NK-92 (cell line): ENCODE measurements around the gene RETREG2.
"Not testable (repeated sequence)": the region's sequence is repeated elsewhere in the genome, so short reads cannot be mapped to it uniquely, and the experiment has no call there.

Experiments
- DNase-seq: peaks from one replicate; lab custom pipeline; 2025; ENCODE audit not compliant: unreplicated experiment; lab: John Stamatoyannopoulos, UW

The RETREG2 gene

GRCh38 chr2:219186754-219187456 is 8.8 kb downstream of the RETREG2 start:
- no peak for DNase-seq

DNA sequence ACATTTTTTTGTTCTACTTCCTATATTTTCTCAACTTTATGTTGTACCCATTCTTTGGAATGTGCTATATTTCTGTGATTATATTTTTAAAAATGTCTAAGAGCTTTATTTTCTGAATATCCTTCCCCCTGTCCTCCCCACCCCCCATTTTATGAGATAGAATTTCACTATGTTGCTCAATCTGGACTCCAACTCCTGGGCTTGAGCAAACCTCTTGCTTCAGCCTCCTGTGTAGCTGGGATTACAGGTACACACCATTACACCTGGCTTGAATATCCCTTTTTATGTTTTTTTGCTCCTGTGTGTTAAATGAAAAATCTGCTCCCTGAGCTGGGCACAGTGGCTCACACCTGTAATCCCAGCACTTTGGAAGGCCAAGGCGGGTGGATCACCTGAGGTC is 19.3 kb downstream of the RETREG2 start:
- no peak for DNase-seq

DNA sequence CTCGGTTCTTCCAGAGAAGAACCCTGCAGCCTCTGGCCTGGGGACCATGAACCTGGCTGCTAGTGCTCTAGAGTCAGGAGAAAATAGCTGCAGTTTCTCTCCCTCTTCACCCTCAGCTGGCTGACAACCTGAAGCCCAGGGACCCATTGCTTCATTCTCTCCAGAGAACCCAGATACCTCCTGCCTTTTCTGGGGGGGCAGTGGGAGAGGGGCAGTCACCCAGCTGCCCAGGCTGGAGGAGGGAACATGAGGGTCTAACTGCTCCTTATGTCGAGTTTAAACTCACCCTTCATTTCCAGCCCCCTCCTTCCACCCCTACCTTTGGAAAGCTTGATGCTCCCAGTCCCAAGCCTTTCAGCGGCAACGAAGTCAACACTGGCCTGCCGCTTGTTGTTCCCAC is 20.9 kb downstream of the RETREG2 start:
- DNase-seq: no peak

GRCh38 chr2:219199470-219200211 is 21.6 kb downstream of the RETREG2 start:
- DNase-seq: no peak

GRCh38 chr2:219200502-219201326 is 22.6 kb downstream of the RETREG2 start:
- not testable (repeated sequence) for DNase-seq

DNA sequence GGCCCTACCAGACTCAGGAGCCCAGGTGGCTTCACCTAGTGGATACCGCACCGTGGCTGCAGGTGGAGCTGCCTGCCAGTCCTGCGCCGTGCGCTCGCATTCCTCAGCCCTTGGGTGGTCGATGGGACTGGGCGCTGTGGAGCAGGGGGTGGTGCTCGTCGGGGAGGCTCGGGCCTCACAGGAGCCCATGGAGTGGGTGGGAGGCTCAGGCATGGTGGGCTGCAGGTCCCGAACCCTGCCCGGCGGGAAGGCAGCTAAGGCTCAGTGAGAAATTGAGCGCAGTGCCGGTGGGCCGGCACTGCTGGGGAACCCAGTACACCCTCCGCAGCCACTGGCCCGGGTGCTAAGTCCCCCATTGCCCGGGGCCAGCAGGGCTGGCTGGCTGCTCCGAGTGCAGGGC is 23.3 kb downstream of the RETREG2 start:
- not testable (repeated sequence) for DNase-seq

GRCh38 chr2:219204425-219205164 is 26.5 kb downstream of the RETREG2 start:
- DNase-seq: no peak

DNA sequence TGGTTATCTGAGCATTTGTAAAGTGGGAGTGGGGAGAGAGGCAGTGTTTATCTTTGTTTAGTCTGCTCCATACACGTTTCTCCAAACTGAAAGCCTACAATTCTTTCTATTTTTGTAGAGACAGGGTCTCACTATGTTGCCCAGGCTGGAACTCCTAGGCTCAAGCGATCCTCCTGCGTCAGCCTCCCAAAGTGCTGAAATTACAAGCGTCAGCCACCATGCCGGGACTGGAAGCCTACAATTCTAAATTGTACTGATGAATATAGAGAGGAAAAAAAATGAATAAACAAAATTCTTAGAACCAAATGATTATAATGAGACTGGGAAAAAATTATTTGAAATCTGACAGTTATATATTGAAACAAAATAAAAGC is 27.1 kb downstream of the RETREG2 start:
- DNase-seq: no peak

DNA sequence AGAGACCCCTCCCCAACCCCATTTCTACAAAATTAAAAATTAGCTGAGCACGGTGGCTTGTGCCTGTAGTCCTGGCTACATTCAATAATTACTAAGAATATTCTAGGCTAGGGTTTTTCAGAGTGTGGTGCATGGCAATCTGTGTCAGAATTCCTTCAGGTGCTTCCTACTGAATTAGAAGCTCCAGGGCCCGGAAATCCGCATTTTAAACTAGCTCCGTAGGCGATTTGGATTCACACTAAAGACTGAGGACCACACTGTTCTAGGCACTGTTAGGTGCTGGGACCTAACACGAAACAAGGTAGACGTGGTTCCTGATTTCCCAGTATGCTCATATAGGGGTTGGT is 27.9 kb downstream of the RETREG2 start:
- DNase-seq: no peak

- peak; percentile 67 for DNase-seq
These were observed 28.5 kb downstream of the RETREG2 start, which contains the start of gene ZFAND2B for GRCh38 chr2:219206328-219207133. Gene ZFAND2B, plus strand, starts transcription at chr2:219206782. Its CDS starts 206 bp downstream, at chr2:219206988.

DNA sequence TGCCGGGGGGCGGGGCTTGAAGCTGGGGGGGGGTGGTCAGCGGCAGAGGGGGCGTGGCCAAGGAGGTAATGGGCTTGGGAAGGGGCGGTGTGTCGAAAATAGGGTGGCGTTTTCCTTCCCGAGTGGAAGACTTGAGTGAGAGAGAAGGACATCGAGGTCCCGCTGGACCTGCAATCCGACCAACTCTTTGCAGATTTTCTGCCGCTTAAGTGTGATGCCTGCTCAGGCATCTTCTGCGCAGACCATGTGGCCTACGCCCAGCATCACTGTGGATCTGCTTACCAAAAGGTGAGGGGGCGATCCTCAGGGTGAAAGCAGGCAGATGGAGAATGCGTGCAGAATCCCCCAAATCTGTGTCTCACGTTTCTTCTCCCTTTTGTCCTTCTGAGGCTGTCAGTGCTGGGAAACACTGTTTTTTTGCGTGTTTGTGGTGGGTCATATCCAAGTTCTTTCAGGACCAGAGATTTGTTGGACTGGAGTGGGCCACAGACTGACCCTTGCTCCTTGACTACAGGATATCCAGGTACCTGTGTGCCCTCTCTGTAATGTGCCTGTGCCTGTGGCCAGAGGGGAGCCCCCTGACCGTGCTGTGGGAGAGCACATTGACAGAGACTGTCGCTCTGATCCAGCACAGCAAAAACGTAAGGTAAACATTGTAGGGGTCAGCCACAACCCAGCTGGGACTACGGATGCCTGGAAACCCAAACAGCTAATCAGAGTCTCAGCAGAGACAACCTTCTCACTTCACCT is 29.2 kb downstream of the RETREG2 start:
- no peak for DNase-seq

DNA sequence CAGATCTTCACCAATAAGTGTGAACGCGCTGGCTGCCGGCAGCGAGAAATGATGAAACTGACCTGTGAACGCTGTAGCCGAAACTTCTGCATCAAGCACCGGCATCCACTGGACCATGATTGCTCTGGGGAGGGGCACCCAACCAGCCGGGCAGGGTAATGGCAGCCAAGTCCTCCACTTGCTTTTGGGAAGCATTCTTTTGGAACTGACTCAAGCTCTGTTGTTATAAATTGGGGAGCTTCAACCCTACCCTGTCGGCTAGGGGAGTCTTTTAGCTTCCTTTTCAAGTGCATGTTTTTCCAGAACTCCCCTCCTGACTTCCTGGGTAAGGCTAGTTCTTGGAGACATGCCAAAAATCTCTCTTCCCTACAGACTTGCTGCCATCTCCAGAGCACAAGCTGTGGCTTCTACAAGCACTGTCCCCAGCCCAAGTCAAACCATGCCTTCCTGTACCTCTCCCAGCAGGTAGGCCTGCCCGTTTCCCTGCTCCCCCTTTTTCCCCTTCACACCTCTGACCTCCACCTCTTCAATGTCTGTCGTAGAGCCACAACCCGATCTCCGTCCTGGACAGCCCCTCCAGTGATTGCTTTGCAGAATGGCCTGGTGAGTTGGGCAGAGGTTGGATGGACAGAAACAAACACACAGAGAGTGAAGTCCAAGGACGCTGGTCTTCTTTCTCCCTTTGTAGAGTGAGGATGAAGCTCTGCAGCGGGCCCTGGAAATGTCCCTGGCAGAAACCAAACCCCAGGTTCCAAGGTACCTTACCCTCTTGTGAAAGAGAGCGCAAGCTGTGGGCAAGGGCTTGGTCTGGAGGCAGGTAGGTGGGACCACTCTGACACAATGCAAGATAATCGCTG is 30.0 kb downstream of the RETREG2 start:
- DNase-seq: no peak

- DNase-seq: no peak
These were observed 31.4 kb downstream of the RETREG2 start for GRCh38 chr2:219209236-219210195.

GRCh38 chr2:219210196-219210885 is 32.3 kb downstream of the RETREG2 start:
- no peak for DNase-seq

DNA sequence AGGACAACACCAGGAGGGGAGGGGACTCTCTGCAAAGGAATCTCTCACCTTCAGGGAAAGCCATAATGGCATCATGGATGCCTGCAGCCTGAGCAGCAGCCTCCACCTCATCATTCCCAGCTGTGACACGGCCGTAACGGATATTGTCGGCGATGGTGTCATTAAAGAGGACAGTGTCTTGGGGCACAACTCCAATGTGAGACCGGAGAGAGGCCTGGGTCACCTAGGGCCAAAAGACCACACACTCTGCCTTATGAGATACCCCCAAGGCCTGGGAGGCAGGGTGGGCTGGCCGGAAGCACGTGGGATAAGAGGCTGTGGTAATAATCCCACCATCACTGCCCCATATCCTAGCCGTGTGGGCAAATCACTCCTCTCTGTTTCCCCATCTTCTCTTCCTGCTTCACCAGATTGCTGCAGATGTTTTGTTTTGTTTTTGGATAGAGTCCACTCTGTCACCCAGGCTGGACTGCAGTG is 32.8 kb downstream of the RETREG2 start:
- no peak for DNase-seq

- DNase-seq: no peak
These were observed 34.9 kb downstream of the RETREG2 start for GRCh38 chr2:219213026-219213415.
